Lung (tissue), 12 donors: ENCODE results near the gene TAS2R39. TPM values are rescaled to one million over a fixed set of nuclear protein-coding genes. Genes with fewer than 3 reads are reported as not detected.

Source experiments
- ATAC-seq: fragments of 200-7000 bp; cut with Tn5 transposase; one replicate; pipeline ENCODE4 v1.9.1; 2020; ENCODE audit warnings: moderate number of reproducible peaks; ENCODE audit not compliant: insufficient read depth, low FRiP score
- DNase-seq, 3 donors: peaks; one replicate each; pipeline ENCODE4 v3.0.0-alpha.2; 2013 to 2017
- H3K27ac ChIP-seq, 2 donors: one replicate each; pipeline ENCODE4 v1.5.1; 2013; ENCODE audit warnings: mild to moderate bottlenecking in 2 of 2, moderate library complexity in 2 of 2, control low read depth in 1 of 2, inconsistent platforms in 1 of 2, low read depth in 1 of 2, low read length in 1 of 2
- H3K27me3 ChIP-seq, 3 donors: one replicate each; pipeline ENCODE4 v1.5.1; 2013; ENCODE audit warnings: low read length in 2 of 3; ENCODE audit not compliant: control insufficient read depth in 3 of 3, insufficient read depth in 3 of 3
- H3K36me3 ChIP-seq, 4 donors: one replicate each; pipeline ENCODE4 v1.5.1; 2013; ENCODE audit warnings: low read length in 4 of 4, mild to moderate bottlenecking in 1 of 4, moderate library complexity in 1 of 4; ENCODE audit not compliant: control insufficient read depth in 4 of 4, insufficient read depth in 4 of 4
- H3K4me1 ChIP-seq, 5 donors: one replicate each; pipeline ENCODE4 v1.5.1; 2013; ENCODE audit warnings: low read length in 5 of 5, mild to moderate bottlenecking in 2 of 5, moderate library complexity in 1 of 5; ENCODE audit not compliant: control insufficient read depth in 5 of 5, insufficient read depth in 5 of 5
- H3K4me3 ChIP-seq: one replicate; pipeline ENCODE4 v1.5.1; 2013; ENCODE audit warnings: mild to moderate bottlenecking, control low read depth, moderate library complexity
- H3K9ac ChIP-seq, 2 donors: one replicate each; pipeline ENCODE4 v1.5.1; 2013; ENCODE audit warnings: low read length in 2 of 2, control low read depth in 1 of 2; ENCODE audit not compliant: insufficient read depth in 1 of 2
- H3K9me3 ChIP-seq, 4 donors: one replicate each; pipeline ENCODE4 v1.5.1; 2013; ENCODE audit warnings: low read length in 3 of 4, mild to moderate bottlenecking in 1 of 4, moderate library complexity in 1 of 4; ENCODE audit not compliant: control insufficient read depth in 4 of 4, insufficient read depth in 3 of 4
- WGBS, 2 donors: extraction: QIAGEN DNeasy Blood & Tissue Kit; methylation state at CpG; one replicate each; pipeline ENCODE4 v1.1.7; 2013; 5-methylcytosine and 5-hydroxymethylcytosine counted together
- polyA plus RNA-seq, 2 donors: library from polyadenylated mRNA; stranded (reverse); fragments of 200-250 nt; gene quantifications; one replicate each; pipeline ENCODE4 v1.2.1, GENCODE V29; 2013
- total RNA-seq, 2 donors: library from RNA; depleted of rRNA in 1 of 2; stranded (reverse); fragments of >200 nt in 1 of 2; gene quantifications; one replicate each; pipeline ENCODE4 v1.2.1, GENCODE V29; 2014 to 2021
- TF ChIP-seq, protein P1 (sequence below): IDR thresholded peaks from 2 replicates; pipeline ENCODE4 v1.5.1; 2012; ENCODE audit warnings: mild to moderate bottlenecking; ENCODE audit errors: control extremely low read depth, extremely low read depth
- donor health status: control.
- donor health status: control.
- donor health status: Bipolar disorder and iron deficiency.
- donor health status: healthy.
- donor health status: DM: yes; HTN: yes; CAD: no.

The TAS2R39 gene
- total and polyA plus RNA-seq, 4 donors, result not detected

DNA sequence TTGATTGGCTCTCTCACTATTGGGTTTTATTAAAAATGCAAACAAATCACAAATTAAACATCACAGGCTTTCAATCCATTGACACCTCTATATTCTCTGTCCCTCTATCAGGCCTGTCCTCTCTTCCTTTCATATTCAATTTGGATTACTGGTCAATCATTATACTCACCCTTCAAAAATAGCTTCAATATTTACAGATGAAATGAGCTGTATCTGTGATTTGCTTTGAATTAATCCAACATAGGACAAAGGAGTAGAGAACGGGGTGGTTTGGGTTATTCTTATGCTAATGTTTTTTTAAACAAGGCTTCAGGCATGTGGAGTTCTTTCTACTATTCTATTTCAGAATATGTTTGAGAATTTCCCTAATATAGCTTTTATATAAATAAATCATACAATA, 2.3 kb downstream of the TAS2R39 start:
- Histone ChIP-seq H3K27ac (no peak overlapping the region), H3K4me3 (no peak overlapping the region), H3K9ac (no peak overlapping the region), H3K4me1 (no peaks in the 10 kb centered on the region), H3K36me3 (no peaks in the 10 kb centered on the region), H3K9me3 (peaks cover 0 to 1% (median 0%) of the 10 kb centered on the region in 4 donors), H3K27me3 (peaks cover 0 to 8% (median 0%) of the 10 kb centered on the region in 3 donors)
- TF ChIP-seq, protein P1, sequence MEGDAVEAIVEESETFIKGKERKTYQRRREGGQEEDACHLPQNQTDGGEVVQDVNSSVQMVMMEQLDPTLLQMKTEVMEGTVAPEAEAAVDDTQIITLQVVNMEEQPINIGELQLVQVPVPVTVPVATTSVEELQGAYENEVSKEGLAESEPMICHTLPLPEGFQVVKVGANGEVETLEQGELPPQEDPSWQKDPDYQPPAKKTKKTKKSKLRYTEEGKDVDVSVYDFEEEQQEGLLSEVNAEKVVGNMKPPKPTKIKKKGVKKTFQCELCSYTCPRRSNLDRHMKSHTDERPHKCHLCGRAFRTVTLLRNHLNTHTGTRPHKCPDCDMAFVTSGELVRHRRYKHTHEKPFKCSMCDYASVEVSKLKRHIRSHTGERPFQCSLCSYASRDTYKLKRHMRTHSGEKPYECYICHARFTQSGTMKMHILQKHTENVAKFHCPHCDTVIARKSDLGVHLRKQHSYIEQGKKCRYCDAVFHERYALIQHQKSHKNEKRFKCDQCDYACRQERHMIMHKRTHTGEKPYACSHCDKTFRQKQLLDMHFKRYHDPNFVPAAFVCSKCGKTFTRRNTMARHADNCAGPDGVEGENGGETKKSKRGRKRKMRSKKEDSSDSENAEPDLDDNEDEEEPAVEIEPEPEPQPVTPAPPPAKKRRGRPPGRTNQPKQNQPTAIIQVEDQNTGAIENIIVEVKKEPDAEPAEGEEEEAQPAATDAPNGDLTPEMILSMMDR, result no peak
- ATAC-seq (no peak), DNase-seq (no peak)
- WGBS, 2 donors, result 76 to 84% methylated on average over 1 of the region's 1 CpG

DNA sequence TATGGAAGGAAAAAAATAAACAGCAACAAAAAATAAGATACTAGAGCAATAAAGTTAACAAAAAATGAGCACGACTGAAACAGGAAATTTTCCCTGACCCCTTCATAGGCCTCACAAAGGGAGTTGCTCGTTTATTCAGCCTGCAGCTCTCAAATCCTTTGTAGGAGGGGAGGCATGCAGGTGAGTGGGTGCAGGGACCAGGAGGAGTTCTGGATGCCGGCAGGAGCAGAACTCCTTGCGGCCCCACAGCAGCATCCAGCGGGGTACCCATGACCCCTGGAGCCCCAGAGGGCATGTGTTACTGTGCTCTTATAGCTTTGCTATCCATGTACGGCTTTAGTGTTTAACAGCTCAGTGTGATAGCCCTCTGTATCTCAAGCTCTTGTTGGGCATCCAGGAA, 5.8 kb downstream of the TAS2R39 start:
- H3K4me3 ChIP-seq, result no peak overlapping the region
- no peak overlapping the region for H3K27ac ChIP-seq
- H3K27me3 ChIP-seq, result peaks cover 0 to 3% (median 0%) of the 10 kb centered on the region in 3 donors
- no peaks in the 10 kb centered on the region for H3K36me3 ChIP-seq
- DNase-seq, result no peak
- H3K9ac ChIP-seq, result no peak overlapping the region
- no peaks in the 10 kb centered on the region for H3K4me1 ChIP-seq
- H3K9me3 ChIP-seq, result peaks cover 0 to 1% (median 0%) of the 10 kb centered on the region in 4 donors
- no peak for ATAC-seq
- WGBS, 2 donors, result 74 to 87% methylated on average over 6 of the region's 6 CpGs
- TF ChIP-seq, protein P1, result no peak

DNA sequence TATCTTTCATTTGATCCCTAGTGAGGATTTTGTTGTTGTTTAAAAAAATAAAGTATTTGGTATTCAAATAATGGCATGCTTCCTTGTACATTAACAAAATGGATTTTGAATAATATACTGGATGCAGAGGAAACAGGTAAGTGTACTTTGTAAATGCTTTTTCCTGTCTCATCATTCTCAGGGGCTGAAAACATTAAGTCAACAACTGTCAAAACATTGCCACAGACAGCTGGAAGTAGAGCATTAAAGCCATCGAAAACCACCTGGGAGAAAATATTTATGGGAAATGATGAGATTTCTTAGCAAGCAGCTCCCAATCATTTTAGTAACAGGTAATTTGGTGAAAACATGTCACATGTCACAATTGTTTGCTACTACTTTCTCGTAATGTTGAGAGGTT, 10.7 kb downstream of the TAS2R39 start:
- Histone ChIP-seq H3K9ac (no peak overlapping the region), H3K27me3 (no peaks in the 10 kb centered on the region), H3K27ac (no peak overlapping the region), H3K4me3 (no peak overlapping the region), H3K9me3 (peaks cover 0 to 2% (median 0%) of the 10 kb centered on the region in 4 donors), H3K4me1 (no peaks in the 10 kb centered on the region), H3K36me3 (no peaks in the 10 kb centered on the region)
- ATAC-seq, result no peak
- WGBS, 2 donors, result 65 to 79% methylated on average over 2 of the region's 2 CpGs
- TF ChIP-seq, protein P1, result no peak
- DNase-seq, result no peak

DNA sequence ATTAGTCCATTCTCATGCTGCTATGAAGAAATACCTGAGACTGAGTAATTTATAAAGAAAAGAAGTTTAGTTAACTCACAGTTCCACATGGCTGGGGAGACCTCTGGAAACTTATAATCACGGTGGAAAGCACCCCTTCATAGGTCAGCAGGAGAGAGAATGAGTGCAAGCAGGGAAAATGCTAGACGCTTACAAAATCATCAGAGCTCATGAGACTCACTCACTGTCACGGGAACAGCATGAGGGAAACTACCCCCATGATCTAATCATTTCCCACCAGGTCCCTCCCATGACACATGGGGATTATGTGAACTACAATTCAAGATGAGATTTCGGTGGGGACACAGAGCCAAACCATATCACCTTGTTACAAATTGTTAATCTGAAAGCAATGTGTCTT, 15.8 kb downstream of the TAS2R39 start:
- WGBS, 2 donors, result 82 to 88% methylated on average over 4 of the region's 4 CpGs
- Histone ChIP-seq H3K9ac (no peak overlapping the region), H3K9me3 (peaks cover 0 to 4% (median 1%) of the 10 kb centered on the region in 4 donors), H3K4me1 (no peaks in the 10 kb centered on the region), H3K27me3 (peaks cover 0 to 5% (median 0%) of the 10 kb centered on the region in 3 donors), H3K36me3 (no peaks in the 10 kb centered on the region), H3K4me3 (no peak overlapping the region), H3K27ac (no peak overlapping the region)
- TF ChIP-seq, protein P1, result no peak
- DNase-seq (no peak), ATAC-seq (no peak)
